HT1080 (cell line): ENCODE results near the gene LRCH4. TPM values are rescaled to one million over a fixed set of nuclear protein-coding genes. Genes with fewer than 3 reads are reported as not detected.
"Not testable (repeated sequence)": the region's sequence is repeated elsewhere in the genome, so short reads cannot be mapped to it uniquely, and the experiment has no call there.

ENCODE experiments used
- DNase-seq: peaks from one replicate; pipeline ENCODE4 v3.0.0-alpha.2; 2015; ENCODE audit warnings: low read depth
- small RNA-seq: library from RNA; depleted of rRNA; stranded (forward); fragments of <200 nt; gene quantifications from one replicate; pipeline ENCODE3, GENCODE V24; 2014
- total RNA-seq: library from RNA; depleted of rRNA; stranded (reverse); fragments of >200 nt; shearing (Covaris generic); gene quantifications from 2 replicates; pipeline ENCODE4 v1.2.3, GENCODE V29; 2014; rRNA removed

Gene LRCH4
- total RNA-seq, 1 experiment from 2014 or later: 19.7 TPM

DNA sequence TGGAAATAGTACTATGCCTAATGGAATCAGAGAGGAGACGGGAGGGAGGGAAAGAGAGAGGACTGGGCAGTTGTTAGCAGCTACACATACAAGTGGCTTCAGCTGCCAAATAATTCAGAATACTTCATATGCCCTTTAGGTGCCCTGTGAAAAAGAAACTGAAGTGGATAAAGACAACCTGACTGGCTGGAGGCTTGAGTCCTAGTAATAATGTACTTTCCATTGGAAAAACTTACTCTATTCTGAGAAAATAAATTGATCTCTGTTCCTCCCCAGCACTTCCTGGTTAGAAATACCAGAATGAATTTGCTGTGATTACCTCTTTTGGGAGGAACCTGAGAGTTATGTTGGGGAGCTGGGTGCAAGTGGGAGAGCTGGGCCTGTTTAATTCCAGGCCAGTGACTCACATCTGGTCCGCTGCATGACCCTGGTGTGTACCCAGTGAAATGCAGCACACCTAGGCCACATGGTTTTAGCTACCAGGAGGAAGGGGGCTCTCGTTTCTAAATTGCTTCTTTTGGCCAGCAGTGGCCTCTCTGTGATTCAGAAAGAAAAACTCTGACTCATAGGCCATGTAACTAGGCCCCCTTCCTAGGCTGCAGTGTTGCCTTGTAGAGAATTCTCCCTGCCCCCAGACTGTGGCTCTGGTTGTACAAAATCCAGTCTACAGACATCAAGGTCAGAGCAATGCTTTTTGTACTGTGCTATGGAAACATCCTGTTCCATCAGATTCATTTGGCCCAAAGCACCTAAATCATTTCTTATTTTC lies 40.4 kb downstream of the LRCH4 start:
- peak; percentile 99 for DNase-seq

DNA sequence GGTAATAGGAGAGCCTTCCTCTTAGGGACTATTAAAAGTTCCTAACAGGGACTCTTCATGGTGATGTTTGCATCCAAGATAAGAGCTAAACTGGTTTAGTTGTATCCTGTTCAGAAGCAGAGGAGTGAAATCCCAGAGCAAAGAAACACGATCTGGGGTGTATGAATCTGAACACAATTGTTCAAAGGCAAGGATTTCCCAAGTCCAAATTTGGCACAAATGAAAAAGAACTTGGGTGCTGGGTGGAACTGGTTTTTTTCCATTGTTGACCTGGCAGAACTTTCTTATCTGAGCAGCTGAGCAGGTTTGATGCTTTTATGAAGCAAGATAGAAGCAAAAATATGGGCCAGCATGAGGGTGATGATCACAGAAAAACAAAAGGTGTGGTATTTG lies 41.0 kb downstream of the LRCH4 start:
- no peak for DNase-seq

DNA sequence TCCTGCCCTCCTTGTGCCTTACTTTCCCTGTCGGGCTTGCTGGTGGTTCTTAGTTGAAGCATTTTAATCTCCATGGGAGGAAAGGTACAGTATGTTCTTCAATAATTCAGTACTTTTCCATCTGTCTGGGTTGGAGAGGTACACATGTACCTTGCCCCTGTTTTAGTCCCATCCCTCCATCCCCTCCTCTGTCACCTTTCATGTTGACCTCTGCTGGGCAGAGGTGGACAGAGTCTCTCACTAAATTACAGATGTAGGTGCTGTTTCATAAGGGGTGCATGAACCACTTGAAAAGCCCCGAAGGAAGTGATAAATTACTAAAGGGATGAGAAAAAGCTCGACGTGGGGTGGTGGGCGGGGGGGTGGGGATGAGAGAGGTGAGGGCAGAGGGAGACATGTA lies 41.5 kb downstream of the LRCH4 start:
- DNase-seq: no peak

DNA sequence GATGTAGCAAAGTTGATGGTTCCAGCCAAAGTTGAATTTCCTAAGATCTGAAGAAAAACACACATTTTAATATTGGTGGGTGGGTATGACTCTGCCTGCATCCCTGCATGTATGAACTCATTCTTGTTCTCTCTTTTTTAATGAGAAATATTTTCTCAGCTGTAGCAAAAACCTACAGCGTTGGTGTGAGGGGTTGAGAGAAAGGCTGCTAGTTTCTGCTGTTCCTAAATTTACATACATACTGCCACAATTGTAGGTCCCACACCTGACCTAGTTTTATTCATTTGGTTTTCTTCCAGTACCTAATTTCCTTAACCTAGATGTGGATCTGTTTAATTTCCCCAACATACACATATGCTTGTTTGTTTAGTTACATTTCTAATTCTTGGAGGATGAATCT lies 42.3 kb downstream of the LRCH4 start:
- DNase-seq: no peak

DNA sequence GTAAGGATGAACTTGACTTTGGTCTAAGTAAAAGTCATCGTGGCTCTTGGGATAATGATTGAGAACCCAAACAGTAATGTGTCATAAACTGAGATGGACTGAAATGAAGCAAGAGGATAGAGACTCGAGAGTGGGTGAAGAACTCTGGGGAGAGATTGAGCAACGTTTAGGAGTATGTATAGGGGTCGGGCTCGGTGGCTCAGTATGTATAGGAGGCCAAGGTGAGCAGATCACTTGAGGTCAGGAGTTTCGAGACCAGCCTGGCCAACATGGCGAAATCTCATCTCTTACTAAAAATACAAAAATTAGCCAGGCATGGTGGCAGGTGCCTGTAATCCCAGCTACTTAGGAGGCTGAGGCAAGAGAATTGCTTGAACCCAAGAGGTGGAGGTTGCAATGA lies 44.6 kb downstream of the LRCH4 start:
- not testable (repeated sequence) for DNase-seq

DNA sequence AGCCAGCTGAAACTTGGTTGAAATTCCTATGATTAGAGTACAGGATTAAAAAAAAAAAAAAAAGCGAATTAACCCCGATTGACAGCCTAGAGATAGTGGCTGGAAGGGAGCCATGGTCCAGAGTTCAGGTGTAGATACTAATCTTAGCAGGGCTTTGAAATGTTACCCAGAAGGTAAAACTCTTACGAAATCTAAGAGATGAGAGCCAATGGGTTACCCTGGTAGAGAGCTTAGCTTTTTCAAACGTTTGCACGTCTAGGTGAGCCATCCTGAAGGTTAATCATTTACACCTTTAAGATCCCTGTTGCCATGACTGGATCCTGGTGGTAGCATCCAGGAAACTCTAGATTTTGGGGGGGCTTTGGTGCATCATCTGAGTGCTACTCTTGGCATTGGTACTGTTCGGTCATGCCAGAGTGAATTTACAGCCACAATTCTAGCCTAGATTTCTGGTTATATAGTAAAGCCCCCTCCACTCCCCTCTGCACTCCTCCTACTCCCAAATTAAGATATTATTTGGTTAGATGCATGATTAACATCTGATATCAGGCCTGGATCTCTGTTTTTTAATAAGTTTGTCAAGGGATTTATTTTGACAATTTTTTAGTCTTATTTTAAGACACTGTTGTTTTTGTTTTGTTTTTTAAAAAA lies 45.7 kb downstream of the LRCH4 start:
- DNase-seq: no peak

DNA sequence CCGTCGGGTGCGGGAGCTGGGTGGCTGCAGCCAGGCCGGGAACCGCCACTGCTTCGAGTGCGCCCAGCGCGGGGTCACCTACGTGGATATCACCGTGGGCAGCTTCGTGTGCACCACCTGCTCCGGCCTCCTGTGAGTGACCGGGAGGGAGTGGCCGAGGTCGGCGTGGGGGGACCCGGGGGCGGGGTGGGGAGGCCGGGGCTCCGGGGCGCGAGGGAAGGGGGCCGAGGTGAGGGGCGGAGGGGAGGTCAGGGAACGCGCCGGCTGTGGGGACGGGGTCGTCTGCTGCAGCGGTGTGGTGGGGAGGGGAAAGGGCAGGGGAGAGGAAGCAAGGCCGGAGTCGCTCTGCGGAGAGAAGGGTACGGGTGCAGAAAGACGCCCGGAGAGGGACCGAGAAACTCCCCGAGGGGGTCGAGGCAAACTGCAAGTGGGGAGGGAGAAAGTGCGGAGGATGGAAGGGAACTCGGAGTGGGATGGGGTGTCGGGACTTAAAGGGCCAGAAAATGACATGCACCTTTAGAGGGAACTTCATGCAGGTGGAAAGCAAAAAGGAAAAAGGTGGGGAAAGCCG lies 46.4 kb downstream of the LRCH4 start:
- no peak for DNase-seq

DNA sequence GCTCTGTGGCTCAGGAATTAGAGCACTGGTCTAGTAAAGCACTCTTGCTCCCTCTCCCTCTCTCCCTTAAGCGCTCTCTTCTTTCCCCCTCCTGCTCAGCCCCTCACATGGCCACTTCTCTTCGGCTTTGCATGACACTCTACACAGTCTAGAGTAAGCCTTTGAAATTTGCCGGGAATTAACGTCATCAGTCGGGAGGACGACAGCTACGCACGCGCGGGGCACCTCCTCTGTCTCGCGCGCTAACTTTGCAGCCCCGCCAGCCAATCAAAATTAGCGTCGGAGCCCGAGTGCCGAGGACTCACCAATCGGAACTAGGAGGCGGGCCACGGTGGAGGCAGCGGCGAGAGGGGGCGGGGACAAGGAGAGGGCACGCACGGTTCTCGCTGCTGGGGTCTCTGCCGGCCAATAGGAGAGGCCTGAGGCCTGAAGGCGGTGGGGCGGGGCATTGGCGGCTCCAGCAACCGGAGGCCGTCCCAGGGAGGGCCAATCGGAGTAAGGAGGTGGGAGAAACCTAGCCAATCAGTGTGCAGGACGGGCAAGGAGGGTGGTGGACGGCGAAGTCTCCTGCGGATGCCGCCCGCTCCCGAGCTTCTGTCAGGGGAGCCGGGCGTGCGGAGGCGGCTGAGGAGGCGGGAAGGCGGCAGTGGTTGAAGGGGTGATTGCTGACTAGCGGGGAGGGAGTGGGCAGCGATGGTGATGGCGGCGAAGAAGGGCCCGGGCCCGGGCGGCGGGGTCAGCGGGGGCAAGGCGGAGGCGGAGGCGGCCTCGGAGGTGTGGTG lies 47.1 kb downstream of the LRCH4 start, which contains the start of gene AGFG2:
AGFG2 (plus strand) TSS at position 550 of the 782 bp plus-strand sequence; CDS start at position 694, 144 bp downstream.
- peak; percentile 100 for DNase-seq

DNA sequence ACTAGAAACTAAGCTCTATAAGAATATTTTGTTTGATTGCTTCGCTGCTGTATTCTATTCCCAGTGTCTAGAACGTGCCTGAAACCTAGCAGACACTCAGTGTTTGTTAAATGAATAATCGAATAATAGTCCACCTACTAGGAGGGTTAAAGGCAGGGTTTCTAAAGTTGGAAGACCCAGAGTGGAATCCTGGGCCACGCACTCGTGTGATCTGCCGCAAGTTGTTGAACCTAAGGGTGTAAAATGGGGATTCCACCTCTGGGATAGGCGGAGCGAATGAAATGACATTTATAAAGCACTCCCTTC lies 47.6 kb downstream of the LRCH4 start:
- DNase-seq: no peak

DNA sequence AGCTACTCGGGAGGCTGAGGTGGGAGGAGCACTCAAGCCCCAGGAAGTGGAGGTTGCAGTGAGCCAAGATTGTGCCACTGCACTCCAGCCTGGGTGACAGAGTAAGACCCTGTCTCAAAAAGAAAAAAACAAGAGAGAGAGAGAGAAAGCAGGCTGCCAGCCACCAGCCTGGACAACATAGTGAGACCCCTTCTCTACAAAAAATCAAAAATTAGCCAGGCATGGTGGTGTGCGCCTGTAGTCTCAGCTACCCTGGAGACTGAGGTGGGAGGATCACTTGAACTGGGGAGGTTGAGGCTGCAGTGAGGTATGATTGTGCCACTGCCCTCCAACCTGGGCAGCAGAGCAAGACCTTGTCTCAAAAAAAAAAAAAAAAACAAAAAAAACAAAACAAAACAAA lies 49.2 kb downstream of the LRCH4 start:
- not testable (repeated sequence) for DNase-seq

DNA sequence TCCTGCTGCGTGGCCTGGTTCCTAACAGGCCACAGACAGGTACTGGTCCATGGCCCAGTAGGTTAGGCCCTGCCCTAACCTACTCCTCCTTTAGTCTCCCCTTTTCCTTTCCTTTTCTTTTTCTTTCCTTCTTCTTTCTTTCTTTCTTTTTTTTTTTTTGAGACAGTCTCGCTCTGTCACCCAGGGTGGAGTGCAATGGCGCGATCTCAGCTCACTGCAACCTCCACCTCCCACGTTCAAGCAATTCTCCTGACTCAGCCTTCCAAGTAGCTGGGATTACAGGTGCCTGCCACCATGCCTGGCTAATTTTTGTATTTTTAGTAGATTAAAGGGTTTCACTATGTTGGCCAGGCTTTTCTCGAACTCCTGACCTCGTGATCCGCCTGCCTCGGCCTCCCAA lies 49.9 kb downstream of the LRCH4 start:
- not testable (repeated sequence) for DNase-seq

DNA sequence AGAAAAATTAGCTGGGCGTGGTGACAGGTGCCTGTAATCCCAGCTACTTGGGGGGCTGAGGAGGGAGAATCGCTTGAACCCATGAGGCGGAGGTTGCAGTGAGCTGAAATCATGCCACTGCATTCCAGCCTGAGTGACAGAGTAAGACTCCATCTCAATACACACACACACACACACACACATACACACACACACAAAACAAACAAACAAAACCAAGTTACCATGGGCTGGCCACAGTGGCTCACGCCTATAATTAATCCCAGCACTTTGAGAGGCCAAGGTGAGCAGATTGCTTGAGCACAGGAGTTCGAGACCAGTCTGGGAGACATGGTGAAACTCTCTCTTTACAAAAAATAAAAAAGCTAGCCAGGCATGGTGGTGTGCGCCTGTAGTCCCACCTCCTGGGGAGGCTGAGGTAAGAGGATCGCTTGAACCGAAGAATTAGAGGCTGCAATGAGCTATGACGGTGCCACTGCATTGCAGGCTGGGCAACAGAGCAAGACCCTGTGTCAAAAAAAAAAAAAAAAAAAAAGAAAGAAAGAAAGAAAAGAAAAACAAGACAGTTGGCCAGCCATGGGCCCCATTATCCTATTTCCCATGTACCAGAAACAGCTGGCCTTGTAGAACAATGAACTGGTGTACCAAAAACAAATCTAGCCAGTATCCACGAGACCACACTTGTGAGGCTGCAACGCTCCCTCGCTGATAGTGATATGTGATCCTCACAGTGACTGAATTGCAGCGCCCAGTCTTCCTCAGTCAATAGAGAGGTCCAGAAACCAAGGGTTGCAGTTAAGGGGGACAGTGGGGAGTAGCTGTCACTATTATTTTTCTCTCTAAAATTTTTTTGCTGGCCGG lies 53.5 kb downstream of the LRCH4 start:
- no peak for DNase-seq

DNA sequence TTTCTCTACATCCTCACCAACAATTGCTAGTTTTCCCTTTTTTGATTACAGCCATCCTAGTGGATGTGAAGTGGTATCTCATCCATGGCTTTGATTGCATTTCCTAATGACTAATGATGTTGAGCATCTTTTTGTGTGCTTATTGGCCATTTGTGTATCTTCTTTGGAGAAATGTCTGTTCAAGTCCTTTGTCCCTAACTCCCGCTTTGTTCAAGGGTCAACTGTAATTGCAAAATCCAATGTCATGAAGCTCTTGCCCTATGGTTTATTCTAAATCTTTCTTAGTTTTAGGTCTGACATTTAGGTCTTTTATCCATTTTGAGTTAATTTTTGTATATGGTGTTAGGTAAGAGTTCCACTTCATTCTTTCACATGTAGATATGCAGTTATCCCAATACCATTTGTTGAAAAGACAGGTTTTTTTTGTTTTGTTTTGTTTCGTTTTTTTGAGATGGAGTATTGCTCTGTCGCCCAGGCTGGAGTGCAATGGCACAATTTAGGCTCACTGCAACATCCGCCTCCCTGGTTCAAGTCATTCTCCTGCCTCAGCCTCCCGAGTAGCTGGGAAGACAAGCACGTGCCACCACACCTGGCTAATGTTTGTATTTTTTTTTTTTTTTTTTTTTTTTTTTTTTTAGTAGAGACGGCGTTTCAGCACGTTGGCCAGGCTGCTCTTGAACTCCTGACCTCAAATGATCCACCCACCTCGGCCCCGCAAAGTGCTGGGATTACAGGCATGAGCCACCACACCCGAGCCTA lies 57.6 kb downstream of the LRCH4 start:
- not testable (repeated sequence) for DNase-seq

Small RNA genes within 50 kb of the gene (small RNA-seq; reads per million reads assigned to genes)
- not detected for gene RN7SL416P
- not detected for gene SAP25

Other genes starting within 250 kb of the LRCH4 start
- gene PILRB, start 228.0 kb downstream of the LRCH4 start, total RNA-seq: 21.5 and 23.4 TPM in 2 replicates
- 0.61 and 1.2 TPM in 2 replicates for gene PILRA, start 212.6 kb downstream of the LRCH4 start, total RNA-seq
- gene ZCWPW1, start 157.4 kb downstream of the LRCH4 start, total RNA-seq: 1.0 and 1.1 TPM in 2 replicates
- gene MEPCE, start 156.3 kb downstream of the LRCH4 start, total RNA-seq: 69.7 and 86.6 TPM in 2 replicates
- 47.7 and 64.3 TPM in 2 replicates for gene PPP1R35, start 149.6 kb downstream of the LRCH4 start, total RNA-seq
- 0.85 TPM in 1 of 2 replicates, not detected in the other for gene SPACDR, start 121.9 kb downstream of the LRCH4 start, total RNA-seq
- 58.9 and 65.7 TPM in 2 replicates for gene TSC22D4, start 106.9 kb downstream of the LRCH4 start, total RNA-seq
- gene NYAP1, start 102.2 kb downstream of the LRCH4 start, total RNA-seq: 0.10 and 0.20 TPM in 2 replicates
- 13.5 and 19.9 TPM in 2 replicates for gene AGFG2, start 46.9 kb downstream of the LRCH4 start, total RNA-seq
- 0.43 and 1.6 TPM in 2 replicates for gene SAP25, start 12.2 kb downstream of the LRCH4 start, total RNA-seq
- 0.37 TPM in 1 of 2 replicates, not detected in the other for gene FBXO24, start 199 bp upstream of the LRCH4 start, total RNA-seq
- gene PCOLCE, start 16.2 kb upstream of the LRCH4 start, total RNA-seq: 0.73 and 1.5 TPM in 2 replicates
- 3.6 and 13.0 TPM in 2 replicates for gene MOSPD3, start 26.4 kb upstream of the LRCH4 start, total RNA-seq
- gene TFR2, start 55.4 kb upstream of the LRCH4 start, total RNA-seq: not detected in 2 replicates
- gene ACTL6B, start 70.3 kb upstream of the LRCH4 start, total RNA-seq: not detected in 2 replicates
- 92.6 and 162 TPM in 2 replicates for gene GNB2, start 87.6 kb upstream of the LRCH4 start, total RNA-seq
- 11.9 and 13.8 TPM in 2 replicates for gene GIGYF1, start 108.1 kb upstream of the LRCH4 start, total RNA-seq
- 167 and 168 TPM in 2 replicates for gene POP7, start 120.0 kb upstream of the LRCH4 start, total RNA-seq
- gene EPO, start 134.3 kb upstream of the LRCH4 start, total RNA-seq: not detected in 2 replicates
- not detected in 2 replicates for gene ZAN, start 147.5 kb upstream of the LRCH4 start, total RNA-seq
- gene EPHB4, start 241.4 kb upstream of the LRCH4 start, total RNA-seq: 37.1 and 39.4 TPM in 2 replicates